ENCODE results near the gene TSPAN9. TPM values are rescaled to one million over a fixed set of nuclear protein-coding genes. Genes with fewer than 3 reads are reported as not detected.

The TSPAN9 gene
- total RNA-seq, 1 donor: 8.1 TPM

GRCh38 chr12:3075315-3075714, 1.9 kb upstream of the TSPAN9 start:
- no peak overlapping the region for H3K4me3 ChIP-seq (ENCODE audit: low read depth, low read length)
- DNase-seq (ENCODE audit: low read depth): no peak
- TF ChIP-seq, protein P1, sequence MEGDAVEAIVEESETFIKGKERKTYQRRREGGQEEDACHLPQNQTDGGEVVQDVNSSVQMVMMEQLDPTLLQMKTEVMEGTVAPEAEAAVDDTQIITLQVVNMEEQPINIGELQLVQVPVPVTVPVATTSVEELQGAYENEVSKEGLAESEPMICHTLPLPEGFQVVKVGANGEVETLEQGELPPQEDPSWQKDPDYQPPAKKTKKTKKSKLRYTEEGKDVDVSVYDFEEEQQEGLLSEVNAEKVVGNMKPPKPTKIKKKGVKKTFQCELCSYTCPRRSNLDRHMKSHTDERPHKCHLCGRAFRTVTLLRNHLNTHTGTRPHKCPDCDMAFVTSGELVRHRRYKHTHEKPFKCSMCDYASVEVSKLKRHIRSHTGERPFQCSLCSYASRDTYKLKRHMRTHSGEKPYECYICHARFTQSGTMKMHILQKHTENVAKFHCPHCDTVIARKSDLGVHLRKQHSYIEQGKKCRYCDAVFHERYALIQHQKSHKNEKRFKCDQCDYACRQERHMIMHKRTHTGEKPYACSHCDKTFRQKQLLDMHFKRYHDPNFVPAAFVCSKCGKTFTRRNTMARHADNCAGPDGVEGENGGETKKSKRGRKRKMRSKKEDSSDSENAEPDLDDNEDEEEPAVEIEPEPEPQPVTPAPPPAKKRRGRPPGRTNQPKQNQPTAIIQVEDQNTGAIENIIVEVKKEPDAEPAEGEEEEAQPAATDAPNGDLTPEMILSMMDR (IDR thresholded peaks at IDR 0.05; ENCODE audit: insufficient read depth, low read length): no peak

DNA sequence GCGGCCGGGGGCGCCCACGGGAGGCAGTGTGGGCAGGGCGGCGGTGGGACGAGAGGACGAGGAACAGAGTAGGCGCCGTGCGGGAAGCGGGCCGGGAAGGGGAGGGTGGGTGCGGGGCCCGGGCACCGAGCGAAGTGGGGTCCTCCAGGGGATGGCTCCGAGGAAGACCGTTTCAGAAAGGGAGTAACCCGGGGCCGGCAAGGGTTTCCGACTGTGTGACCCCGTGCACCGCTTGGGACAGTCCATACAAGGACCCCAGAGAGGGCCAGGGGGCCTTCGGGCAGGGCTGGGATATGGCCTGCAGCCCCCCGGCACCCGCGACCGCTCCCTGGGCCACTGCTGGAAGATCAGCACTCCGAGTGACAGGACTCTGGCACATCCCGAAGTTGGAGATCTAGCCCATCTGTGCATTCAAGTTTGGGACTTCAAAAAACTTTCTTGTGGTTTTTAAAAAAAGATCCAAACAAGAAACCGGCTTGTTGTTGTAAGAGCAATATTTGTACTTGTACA, 448 bp downstream of the TSPAN9 start:
- DNase-seq (ENCODE audit: low read depth): peak; percentile 69
- peak overlapping the region; percentile 71 for H3K4me3 ChIP-seq (ENCODE audit: low read depth, low read length)
- TF ChIP-seq, protein P1 (IDR thresholded peaks at IDR 0.05; ENCODE audit: insufficient read depth, low read length): no peak

- DNase-seq (ENCODE audit: low read depth): no peak
- TF ChIP-seq, protein P1 (IDR thresholded peaks at IDR 0.05; ENCODE audit: insufficient read depth, low read length): no peak
- H3K4me3 ChIP-seq (ENCODE audit: low read depth, low read length): peak overlapping the region; percentile 71
These were observed 1.1 kb downstream of the TSPAN9 start for GRCh38 chr12:3078086-3078820.

DNA sequence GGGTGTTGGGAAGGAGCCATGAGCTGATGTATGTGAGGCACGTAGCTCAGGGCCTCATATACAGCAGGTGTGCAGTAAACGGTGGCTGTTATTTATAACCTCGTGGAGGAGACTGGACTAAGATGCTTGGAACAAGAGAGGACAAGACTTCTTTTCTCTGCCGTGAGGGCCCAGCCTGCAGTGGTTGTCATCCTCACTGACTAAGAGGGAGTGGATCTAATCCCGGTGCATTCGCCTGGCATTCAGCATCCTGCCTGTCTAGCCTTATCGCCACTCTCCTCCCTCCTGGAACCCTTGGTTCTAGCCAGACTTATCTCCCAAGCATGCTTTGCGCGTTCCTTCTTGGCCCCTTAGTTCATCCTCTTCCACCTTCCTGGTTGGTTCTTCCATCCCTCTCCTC, 3.9 kb downstream of the TSPAN9 start:
- TF ChIP-seq, protein P1 (IDR thresholded peaks at IDR 0.05; ENCODE audit: insufficient read depth, low read length): no peak
- DNase-seq (ENCODE audit: low read depth): no peak
- H3K4me3 ChIP-seq (ENCODE audit: low read depth, low read length): no peak overlapping the region

- TF ChIP-seq, protein P1 (IDR thresholded peaks at IDR 0.05; ENCODE audit: insufficient read depth, low read length): no peak
- no peak for DNase-seq (ENCODE audit: low read depth)
These were observed 4.7 kb downstream of the TSPAN9 start for GRCh38 chr12:3081886-3082285.

GRCh38 chr12:3083241-3083920, 6.2 kb downstream of the TSPAN9 start:
- TF ChIP-seq, protein P1 (IDR thresholded peaks at IDR 0.05; ENCODE audit: insufficient read depth, low read length): no peak
- DNase-seq (ENCODE audit: low read depth): no peak
- no peak overlapping the region for H3K4me3 ChIP-seq (ENCODE audit: low read depth, low read length)

More at GRCh38 chr12:3081886-3082285, 4.7 kb downstream of the TSPAN9 start:
- H3K4me3 ChIP-seq (ENCODE audit: low read depth, low read length): no peak overlapping the region

All from fibroblast of the aortic adventitia (primary cell).